GM12874 (cell line): ENCODE measurements around the gene CDC45.

ENCODE experiments used
- CTCF ChIP-seq: IDR thresholded peaks from 2 replicates; pipeline ENCODE4 v1.5.1; 2011; ENCODE audit warnings: low read depth, mild to moderate bottlenecking, control low read depth, low read length, moderate library complexity; ENCODE audit not compliant: insufficient read depth

Gene CDC45

GRCh38 chr22:19526076-19526701 lies 46.5 kb downstream of the CDC45 start:
- no peak for TF ChIP-seq CTCF

GRCh38 chr22:19526702-19527111 lies 47.0 kb downstream of the CDC45 start:
- no peak for TF ChIP-seq CTCF

- no peak for TF ChIP-seq CTCF
Observed at GRCh38 chr22:19527321-19527721, 47.6 kb downstream of the CDC45 start.

GRCh38 chr22:19527861-19528417 lies 48.2 kb downstream of the CDC45 start:
- no peak for TF ChIP-seq CTCF

- TF ChIP-seq CTCF, result no peak
Observed at GRCh38 chr22:19529811-19530210, 50.1 kb downstream of the CDC45 start.

GRCh38 chr22:19530751-19531150 lies 51.0 kb downstream of the CDC45 start:
- TF ChIP-seq CTCF, result no peak

- no peak for TF ChIP-seq CTCF
Observed at GRCh38 chr22:19533049-19533626, 53.4 kb downstream of the CDC45 start.
